Activated CD4-positive, alpha-beta T cell treated with anti-CD3 and anti-CD28 coated beads for 36 hours (primary cell): ENCODE measurements around the gene ANKRD61. TPM values are rescaled to one million over a fixed set of nuclear protein-coding genes. Genes with fewer than 3 reads are reported as not detected.
"Not testable (repeated sequence)": the region's sequence is repeated elsewhere in the genome, so short reads cannot be mapped to it uniquely, and the experiment has no call there.

ENCODE experiments used
- ATAC-seq: fragments of 200-7000 bp; cut with Tn5 transposase; one replicate; pipeline ENCODE4 v1.10.0; 2021; ENCODE audit warnings: mild to moderate bottlenecking, moderate library complexity
- CTCF ChIA-PET: fragments of 350-600 bp; sonication (Branson Sonifier 250); formaldehyde crosslinking; loops from one replicate; lab custom pipeline; 2021; ENCODE audit warnings: antibody characterized with exemption; lab: Charles Lee
- POLR2A ChIA-PET: fragments of 350-600 bp; sonication (Branson Sonifier 250); formaldehyde crosslinking; loops from one replicate; lab custom pipeline; 2021; ENCODE audit warnings: antibody characterized with exemption, inconsistent platforms; lab: Charles Lee
- DNase-seq: peaks from one replicate; pipeline ENCODE4 v3.0.0-alpha.2; 2020
- H3K27ac Mint-ChIP-seq: one replicate; pipeline ENCODE4 v1.8.0; 2021; ENCODE audit warnings: mixed read lengths
- H3K27me3 Mint-ChIP-seq: one replicate; pipeline ENCODE4 v1.8.0; 2021; ENCODE audit warnings: mixed read lengths
- H3K36me3 Mint-ChIP-seq: one replicate; pipeline ENCODE4 v1.8.0; 2021; ENCODE audit warnings: low read depth, mixed read lengths
- H3K4me1 Mint-ChIP-seq: one replicate; pipeline ENCODE4 v1.8.0; 2021; ENCODE audit warnings: mixed read lengths
- H3K4me3 Mint-ChIP-seq: one replicate; pipeline ENCODE4 v1.8.0; 2021; ENCODE audit warnings: mild to moderate bottlenecking, moderate library complexity, mixed read lengths
- H3K9me3 Mint-ChIP-seq: one replicate; pipeline ENCODE4 v1.8.0; 2021; ENCODE audit warnings: low read depth, mixed read lengths
- intact Hi-C, 2 experiments: fragments of 100-400 bp; cut with DNase I in 1 of 2; cut with micrococcal nuclease in 1 of 2; formaldehyde crosslinking; loops; one replicate each; pipeline versions ENCODE4 v1.14.2 to v1.15.1; 2022 to 2024; cut with DNase I, micrococcal nuclease
- total RNA-seq, 2 experiments: library from RNA; stranded (reverse); gene quantifications; one replicate each; pipeline ENCODE4 v1.2.3, GENCODE V29; 2021

ANKRD61 gene
- total RNA-seq, 2 experiments from 2014 or later: 0.19 to 0.32 TPM

DNA sequence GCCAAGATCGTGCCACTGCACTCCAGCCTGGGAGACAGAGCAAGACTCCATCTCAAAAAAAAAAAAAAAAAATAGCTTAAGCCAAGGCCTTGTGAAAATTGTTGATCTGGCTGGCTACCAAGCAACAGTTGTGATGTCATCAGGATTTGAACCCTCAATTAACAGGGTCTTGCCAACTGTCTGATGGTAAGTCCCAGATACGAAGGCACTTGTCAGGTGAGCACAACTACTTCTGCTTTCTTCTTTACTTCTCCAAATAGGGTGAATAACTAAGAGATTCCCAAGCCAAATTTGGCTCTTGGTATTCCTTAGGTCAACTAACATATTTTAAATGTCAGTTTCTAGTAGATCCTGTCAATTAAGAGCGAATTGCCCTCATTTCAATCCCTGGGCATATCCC, 47.4 kb downstream of the ANKRD61 start:
- Mint-ChIP-seq H3K27me3 (no peaks in the 10 kb centered on the region), H3K4me3 (no peak overlapping the region), H3K4me1 (peaks cover 2% of the 10 kb centered on the region), H3K9me3 (no peaks in the 10 kb centered on the region), H3K27ac (no peak overlapping the region), H3K36me3 (no peaks in the 10 kb centered on the region)
- DNase-seq (no peak), ATAC-seq (no peak)
- intact Hi-C loops: no loop called here
- POLR2A ChIA-PET: no interaction called here
- CTCF ChIA-PET: no interaction called here

DNA sequence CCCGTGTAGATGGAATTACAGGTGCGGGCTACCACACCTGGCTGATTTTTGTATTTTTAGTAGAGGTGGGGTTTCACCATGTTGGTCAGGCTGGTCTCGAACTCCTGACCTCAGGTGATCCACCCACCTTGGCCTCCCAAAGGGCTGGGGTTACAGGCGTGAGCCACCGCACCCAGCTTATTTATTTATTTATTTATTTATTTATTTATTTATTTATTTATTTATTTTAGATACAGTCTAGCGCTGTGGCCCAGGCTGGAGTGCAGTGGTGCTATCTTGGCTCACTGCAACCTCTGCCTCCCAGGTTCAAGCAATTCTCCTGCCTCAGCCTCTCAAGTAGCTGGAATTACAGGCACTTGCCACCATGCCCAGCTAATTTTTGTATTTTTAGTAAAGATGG, 51.9 kb downstream of the ANKRD61 start:
- H3K36me3 Mint-ChIP-seq, H3K9me3 Mint-ChIP-seq, POLR2A ChIA-PET, H3K27ac Mint-ChIP-seq, H3K4me3 Mint-ChIP-seq, DNase-seq, H3K27me3 Mint-ChIP-seq, ATAC-seq, H3K4me1 Mint-ChIP-seq, intact Hi-C loops: not testable (repeated sequence)
- CTCF ChIA-PET: interaction anchor here (0.6 kb wide), 2 partner anchors 29 to 112 kb away, joined by 3 read pairs; no protein-coding TSS in a partner anchor

Other genes with a start within 250 kb of the ANKRD61 start
- gene RNF216, start 249.7 kb upstream of the ANKRD61 start, total RNA-seq: 10 to 100 TPM; 37.2 to 41.1 TPM
- gene OCM, start 150.6 kb upstream of the ANKRD61 start, total RNA-seq: not detected
- gene CCZ1, start 132.6 kb upstream of the ANKRD61 start, total RNA-seq: 100 to 1,000 TPM in 1 of 2 experiments, 10 to 100 TPM in 1; 90.2 to 132 TPM
- gene RSPH10B, start 60.7 kb upstream of the ANKRD61 start, total RNA-seq: under 1 TPM; 0.19 to 0.27 TPM
- gene PMS2, start 22.3 kb upstream of the ANKRD61 start, total RNA-seq: 10 to 100 TPM; 26.9 to 29.0 TPM
- gene AIMP2, start 22.1 kb upstream of the ANKRD61 start, total RNA-seq: 10 to 100 TPM; 50.1 to 56.0 TPM
- 100 to 1,000 TPM; 104 to 114 TPM for gene EIF2AK1, start 27.8 kb downstream of the ANKRD61 start, total RNA-seq
- gene USP42, start 73.6 kb downstream of the ANKRD61 start, total RNA-seq: 10 to 100 TPM in 1 of 2 experiments, 1 to 10 TPM in 1; 9.2 to 11.9 TPM
- 1 to 10 TPM in 1 of 2 experiments, under 1 TPM in 1; 0.75 to 1.2 TPM for gene CYTH3, start 241.2 kb downstream of the ANKRD61 start, total RNA-seq